NCI-H187 treated with DMSO at 0.1 percent for 48 hours (cell line): ENCODE data around the gene PPP2R3A.
"Not testable (repeated sequence)": the region's sequence is repeated elsewhere in the genome, so short reads cannot be mapped to it uniquely, and the experiment has no call there.

Source experiments
- DNase-seq: peaks from one replicate; lab custom pipeline; 2025; lab: John Stamatoyannopoulos, UW

The PPP2R3A gene

DNA sequence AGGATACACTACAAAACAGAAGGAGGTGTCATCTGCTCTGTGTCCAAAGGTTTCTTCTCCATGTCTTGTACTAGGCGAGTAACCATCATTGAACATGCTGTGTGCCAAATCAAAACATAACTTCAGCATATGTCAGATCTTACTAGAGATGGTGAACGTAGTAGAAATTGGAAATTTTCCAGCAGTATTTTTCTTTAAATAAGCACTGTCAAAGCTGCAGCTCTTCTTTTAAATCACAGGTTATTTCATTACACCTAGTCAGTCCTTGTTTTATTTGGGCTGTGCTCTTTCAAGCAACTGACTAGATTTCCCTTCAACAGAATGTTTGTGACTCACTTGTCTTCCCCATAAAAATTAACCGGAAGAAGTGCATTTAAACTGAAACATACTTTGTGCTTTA lies 184.1 kb downstream of the PPP2R3A start:
- no peak for DNase-seq

DNA sequence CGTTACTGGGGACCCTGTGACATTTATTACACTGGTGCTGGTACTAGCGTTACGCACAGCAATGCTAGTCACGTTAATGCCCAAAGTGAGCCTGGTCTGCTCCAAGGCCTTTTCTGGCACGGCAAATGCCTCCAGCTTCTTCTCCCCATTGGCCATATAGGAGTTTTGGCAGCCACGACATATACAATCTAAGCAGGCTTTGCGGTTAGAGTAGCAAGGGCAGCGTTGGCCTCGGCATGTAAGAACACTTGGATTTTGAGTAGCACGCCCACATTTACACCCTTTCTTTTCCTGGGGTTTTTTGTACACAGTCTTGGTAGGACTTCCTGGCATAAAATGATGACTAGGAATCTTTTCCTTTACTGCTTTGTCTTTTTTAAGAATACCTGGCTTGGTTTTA lies 185.7 kb downstream of the PPP2R3A start:
- DNase-seq = no peak

DNA sequence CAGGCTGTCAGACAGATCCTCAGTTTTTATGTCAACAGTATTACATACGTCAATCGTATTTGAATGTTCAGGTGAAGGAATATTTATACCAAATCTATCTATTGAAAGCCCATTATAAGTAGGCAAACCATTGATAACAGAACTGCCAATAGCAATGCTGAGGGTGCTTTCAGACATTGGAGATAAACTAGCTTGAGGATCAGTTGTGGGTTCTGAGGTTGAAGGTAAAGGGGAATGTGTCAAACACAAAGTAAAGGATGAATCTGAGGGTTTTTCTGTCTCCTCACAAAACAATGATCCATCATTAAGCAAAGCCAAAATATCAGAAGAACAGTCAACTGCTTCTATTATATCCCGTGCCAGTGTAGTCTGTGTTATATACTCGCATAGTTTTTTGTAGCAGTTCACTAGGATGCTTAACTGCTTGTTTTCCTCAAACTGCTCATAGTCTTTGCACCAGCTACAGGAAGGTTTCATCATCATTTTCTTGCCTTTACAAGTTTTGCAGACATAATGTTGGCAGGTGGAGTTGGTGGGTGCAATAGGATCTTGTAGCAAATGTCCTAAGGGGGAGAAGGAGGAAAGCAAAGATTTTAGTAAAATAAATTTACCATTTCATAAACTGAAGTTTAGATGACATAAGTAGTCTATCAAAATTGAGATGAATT lies 186.8 kb downstream of the PPP2R3A start:
- no peak for DNase-seq

DNA sequence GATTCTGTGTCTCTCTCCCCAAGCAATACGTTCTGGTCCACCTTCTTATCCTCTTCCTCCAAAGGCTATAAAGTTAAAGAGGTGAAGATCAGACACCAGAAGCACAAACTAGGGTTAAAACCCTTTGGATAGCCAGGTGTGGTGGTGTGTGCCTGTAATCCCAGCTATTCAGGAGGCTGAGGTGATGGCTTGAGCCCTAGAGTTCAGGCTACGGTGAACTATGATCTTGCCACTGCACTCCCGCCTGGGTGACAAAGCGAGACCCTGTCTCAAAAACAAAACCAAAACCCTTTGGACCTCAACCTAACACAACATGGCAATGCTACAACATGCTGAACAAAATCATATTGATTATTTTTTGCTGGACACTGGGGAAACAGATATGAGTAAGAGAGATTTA lies 187.4 kb downstream of the PPP2R3A start:
- DNase-seq = no peak

DNA sequence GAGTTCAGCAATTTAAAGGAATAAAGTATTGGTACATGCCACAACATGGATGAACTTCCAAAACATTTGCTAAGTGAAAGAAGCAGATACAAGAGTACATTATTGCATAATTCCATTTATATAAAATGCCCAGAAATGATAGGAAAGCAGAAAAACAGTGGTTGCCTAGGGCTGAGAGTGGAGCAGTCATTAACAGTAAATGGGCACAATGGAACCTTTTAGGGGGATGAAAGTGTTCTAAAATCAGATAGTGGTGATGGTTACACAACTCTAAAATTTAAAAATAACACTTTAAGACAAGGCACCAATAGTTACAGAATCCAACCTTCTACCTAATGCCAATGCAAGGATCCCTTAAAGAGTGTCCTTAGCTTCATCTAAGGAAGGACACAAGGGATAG lies 196.0 kb downstream of the PPP2R3A start:
- no peak for DNase-seq

DNA sequence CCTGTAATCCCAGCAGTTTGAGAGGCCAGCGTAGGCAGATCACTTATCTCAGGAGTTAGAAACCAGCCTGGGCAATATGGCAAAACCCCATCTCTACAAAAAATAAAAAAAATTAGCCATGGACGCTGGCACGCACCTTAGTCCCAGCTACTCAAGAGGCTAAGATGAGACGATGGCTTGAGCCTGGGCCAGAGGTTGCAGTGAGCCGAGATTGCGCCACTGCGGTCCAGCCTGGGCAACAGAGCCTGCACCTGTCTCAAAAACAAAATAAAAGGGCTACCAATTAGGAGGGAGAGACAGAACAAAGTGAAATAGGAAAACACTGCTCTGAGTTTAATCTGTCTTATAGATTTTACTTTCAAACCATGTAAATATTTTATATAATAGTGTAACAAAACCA lies 196.8 kb downstream of the PPP2R3A start:
- no peak for DNase-seq

DNA sequence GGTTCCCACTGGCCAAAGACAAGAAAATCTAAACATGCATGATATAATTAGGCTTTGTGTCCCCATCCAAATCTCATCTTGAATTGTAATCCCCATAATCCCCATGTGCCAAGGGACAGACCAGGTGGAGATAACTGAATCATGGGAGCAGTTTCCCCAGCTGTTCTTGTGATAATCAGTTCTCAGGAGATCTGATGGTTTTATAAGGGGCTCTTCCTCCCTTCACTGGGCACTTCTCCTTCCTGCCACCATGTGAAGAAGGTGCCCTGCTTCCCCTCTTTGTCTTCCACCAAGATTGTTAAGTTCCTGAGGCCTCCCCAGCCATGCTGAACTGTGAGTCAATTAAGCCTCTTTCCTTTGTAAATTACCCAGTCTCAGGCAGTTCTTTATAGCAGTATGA lies 198.1 kb downstream of the PPP2R3A start:
- DNase-seq = not testable (repeated sequence)

DNA sequence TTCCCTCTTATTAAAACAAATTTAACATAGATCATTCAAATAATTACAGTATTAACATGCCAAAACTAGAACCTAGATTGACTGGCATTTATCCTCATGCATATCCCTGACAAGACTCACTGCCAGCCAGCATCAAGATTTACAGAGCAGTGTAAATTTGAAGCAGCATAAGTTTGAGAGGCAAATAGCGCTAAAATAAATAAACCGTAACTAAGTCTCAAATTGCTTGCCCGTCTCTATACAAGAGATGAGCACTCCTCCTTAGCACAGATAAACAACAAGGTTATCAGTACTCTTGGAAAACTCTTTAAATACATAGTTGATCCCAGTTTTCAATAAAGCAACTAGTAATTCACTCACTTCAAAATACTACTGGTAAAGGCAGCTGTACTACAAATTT lies 201.0 kb downstream of the PPP2R3A start:
- no peak for DNase-seq

DNA sequence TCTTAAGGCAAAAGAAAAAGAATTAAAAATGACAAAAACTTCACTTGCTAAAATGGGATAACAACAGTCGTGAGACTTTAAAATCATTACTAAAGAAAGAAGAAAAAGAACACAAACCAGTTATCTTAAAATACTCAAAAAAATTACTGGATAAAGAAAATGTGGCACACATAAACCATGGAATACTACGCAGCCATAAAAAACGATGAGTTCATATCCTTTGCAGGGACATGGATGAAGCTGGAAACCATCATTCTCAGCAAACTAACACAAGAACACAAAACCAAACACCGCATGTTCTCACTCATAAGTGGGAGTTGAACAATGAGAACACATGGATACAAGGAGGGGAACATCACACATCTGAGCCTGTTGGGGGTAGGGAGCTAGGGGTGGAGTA lies 202.7 kb downstream of the PPP2R3A start:
- DNase-seq = not testable (repeated sequence)

DNA sequence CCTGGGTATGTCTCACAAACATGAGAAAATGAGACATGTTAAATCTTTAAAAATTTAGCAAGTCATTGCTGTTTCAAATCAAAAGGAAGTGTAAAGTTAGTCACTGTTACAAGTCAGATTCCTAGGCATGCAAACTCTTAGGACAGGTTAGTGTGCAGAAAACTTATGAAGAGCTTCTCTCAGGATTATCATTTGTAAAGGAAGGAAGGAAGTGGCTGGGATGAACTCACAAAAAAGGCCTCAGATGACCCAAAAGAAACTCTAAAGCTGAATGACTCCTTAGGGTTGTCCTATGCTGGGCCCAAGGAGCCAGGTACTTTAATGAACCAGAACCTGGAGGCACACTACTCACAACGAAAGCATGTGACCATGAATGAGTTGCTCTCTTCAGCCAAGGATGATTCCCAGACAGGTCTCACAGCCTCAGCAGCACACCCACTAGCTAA lies 205.6 kb downstream of the PPP2R3A start:
- DNase-seq = no peak

DNA sequence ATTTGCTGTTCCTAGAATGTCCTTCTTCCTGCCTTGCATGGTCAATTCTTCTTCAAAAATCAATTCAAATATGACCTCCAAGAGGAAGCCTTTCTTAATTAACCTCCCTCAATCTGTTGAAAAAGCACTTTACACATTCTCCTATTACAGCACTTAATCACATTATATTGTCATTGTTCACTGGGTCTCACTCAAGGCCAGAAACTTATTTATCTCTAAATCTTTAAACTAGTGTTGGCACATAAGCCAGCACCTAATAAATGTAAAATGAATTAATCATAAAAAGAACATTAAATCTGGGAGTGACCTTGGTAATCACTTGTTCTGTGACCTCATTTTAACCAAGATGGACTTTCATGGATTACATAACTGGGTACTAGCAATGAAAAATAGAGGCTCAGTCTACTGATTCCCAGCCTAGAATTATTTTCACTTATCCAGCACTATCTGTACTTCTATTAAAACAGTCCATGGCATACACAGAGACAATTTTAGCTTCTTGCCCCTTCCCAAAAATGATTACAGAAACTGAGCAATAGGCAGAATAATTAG lies 208.5 kb downstream of the PPP2R3A start:
- DNase-seq = no peak

DNA sequence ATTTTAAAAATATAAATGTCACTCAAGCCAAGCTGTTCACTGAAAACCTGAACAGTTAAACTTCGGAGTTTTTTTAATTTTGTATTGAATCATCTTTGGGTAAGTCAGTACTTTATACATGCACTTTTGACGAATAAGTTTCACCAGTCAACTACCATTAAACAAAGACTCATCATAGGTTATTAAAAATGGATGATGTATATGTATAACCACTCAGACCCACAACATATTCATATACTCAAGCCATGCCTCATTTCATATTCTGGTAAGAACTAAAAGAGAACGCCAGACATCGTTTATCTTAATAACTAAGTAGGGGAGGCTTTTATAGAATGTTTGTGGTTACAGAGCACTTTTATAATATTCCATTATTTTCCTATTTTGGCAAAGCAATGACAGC lies 212.3 kb downstream of the PPP2R3A start:
- DNase-seq = no peak

DNA sequence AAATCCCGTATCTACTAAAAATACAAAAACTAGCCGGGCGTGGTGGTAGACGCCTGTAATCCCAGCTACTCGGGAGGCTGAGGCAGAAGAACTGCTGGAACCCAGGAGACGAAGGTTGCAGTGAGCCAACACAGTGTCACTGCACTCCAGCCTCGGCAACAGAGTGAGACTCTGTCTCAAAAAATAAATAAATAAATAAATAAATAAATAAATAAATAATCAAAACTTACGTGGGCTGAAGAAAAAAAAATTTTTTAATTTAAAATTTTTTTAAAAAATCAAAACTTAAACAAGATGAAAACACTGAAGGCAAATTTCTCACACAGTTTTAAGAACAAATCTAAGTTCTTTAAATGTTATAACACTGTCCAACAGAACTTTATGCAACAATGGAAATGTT lies 216.2 kb downstream of the PPP2R3A start:
- no peak for DNase-seq

DNA sequence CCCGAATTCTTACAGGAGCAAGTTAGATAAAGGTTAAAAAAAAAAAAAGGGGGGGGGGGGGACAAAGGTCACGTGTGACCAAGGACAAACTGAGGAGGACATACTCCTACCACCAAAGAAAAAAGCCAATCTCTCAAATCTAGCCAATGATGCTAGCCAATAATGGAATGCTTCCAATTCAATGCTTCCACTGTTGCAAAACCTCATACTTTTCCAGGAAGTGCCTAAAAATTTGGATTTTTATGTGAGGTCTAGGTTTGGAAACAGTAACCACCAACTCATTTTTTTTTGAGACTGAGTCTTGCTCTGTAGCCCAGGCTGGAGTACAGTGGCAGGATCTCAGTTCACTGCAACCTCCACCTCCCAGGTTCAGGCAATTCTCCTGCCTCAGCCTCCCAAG lies 219.2 kb downstream of the PPP2R3A start:
- DNase-seq = no peak

DNA sequence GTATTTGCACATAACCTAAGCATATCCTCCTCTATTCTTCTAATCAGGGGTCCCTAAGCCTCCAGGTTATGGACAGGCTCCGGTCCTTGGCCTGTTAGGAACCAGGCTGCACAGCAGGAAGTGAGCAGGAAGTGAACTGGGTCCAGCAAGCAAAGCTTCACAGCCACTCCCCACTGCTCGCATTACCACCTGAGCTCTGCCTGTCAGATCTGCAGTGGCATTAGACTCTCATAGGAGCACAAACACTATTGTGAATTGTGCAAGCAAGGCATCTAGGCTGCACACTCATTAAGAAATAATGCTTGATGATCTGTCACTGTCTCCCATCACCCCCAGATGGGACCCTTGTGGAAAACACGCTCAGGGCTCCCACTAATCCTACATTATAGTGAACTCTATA lies 220.8 kb downstream of the PPP2R3A start:
- no peak for DNase-seq

DNA sequence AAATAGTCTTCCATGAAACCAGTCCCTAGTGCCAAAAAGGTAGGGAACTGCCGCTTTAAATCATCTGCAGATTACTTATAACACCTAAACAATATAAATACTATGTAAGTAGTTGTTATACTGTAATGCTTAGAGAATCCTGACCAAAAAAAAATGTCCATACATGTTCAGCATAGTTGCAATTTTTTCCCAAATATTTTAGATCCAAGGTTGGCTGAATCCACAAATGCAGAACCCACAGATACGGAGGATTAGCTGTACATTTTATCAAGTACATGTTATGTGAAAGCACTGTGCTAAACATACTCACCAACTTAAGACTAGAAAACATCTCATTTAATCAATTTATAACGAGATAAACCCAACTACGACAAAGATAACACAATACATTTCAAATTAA lies 221.3 kb downstream of the PPP2R3A start:
- no peak for DNase-seq

DNA sequence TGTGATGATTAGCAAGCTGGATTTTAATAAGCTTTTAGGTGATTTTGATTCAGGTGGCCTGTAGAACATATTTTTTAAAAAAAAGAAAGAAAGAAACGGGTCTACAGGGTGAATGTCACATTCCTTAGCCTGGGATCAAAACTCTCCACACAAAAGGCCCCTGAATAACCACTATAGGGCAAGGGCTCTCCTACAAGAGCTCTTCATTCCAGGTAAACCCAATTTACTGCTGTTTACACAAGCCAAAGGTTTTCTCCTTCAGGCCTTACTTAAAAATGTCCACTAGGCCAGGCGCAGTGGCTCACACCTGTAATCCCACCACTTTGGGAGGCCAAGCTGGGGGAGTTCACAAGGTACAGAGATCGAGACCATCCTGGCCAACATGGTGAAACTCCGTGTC lies 222.3 kb downstream of the PPP2R3A start:
- no peak for DNase-seq

DNA sequence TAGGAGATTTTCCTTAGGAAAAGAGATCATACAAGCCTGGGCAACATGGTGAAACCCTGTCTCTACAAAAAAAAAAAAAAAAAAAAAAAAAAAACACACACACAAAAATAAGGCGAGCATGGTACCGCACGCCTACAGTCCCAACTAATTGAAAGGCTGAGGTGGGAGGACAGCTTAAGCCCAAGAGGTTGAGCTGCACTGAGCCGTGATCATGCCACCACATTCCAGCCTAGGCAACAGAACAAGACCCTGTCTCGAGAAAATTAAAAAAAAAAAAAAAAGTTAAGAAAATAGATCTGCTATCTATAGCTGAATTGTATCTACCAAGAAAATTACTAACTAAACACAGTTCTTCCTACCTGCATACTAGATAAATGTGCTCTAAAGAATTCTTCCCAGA lies 223.5 kb downstream of the PPP2R3A start:
- no peak for DNase-seq

DNA sequence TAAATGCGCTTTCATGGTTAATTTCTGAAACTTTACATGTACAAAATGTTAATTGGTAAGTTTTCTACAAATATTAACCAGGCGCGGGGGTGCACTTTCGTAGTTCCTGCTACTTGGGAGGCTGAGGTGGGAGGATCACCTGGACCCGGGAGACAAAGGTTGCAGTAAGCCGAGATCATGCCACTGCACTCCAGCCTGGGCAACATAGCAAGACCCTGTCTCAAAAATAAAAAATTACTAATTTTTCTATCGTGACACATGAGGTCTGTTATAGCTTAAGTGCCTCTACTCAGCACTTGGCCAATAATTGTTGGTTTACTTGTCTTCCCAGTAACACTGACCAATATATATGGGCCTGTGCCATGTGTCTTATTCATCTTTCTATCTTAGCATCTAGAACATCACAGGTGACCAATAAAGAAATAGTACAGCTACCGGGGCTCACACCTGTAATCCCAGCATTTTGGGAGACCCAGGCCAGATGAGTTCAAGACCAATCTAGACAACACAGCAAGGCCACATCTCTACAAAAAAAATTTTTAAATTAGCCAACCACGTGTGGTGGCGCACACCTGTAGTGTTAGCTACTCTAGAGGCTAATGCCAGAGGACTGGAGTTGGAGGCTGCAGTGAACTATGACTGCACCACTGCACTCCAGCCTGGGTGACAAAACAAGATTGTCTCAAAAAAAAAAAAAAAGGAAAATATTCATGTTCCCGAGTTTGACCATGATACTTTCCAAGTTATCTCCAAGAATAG lies 224.5 kb downstream of the PPP2R3A start:
- DNase-seq = no peak

DNA sequence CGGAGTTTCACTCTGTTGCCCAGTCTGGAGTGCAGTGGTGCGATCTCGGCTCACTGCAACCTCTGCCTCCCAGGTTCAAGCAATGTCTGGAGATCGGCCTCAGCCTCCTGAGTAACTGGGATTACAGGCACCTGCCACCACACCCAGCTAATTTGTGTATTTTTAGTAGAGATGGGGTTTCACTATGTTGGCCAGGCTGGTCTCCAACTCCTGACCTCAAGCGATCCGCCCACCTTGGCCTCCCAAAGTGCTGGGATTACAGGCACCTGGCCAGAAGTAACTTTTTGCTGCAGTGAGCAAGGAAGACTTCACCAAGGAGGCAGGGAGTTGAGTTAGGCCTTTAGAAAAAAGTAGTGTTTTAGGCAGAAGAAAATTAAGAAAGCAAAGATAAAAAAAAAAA lies 226.7 kb downstream of the PPP2R3A start:
- DNase-seq = not testable (repeated sequence)

DNA sequence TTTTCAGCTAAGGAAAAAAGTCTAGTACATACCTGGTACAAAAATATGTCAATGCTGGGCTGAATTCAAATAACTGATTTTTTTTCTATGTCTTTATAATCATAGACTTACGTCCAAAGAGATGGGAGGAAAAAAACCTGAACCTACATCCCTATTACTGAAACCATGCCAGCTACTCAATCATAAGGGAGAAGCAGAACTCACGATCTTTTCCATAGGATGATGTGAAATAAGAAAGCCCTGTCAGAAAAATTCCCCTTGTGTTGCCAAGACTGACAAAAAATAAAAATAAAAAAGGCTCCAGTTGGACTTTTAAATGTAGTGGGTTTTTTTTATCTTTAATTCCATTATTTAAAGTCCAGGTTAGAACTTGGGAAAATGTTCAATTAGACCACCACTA lies 227.3 kb downstream of the PPP2R3A start:
- no peak for DNase-seq

DNA sequence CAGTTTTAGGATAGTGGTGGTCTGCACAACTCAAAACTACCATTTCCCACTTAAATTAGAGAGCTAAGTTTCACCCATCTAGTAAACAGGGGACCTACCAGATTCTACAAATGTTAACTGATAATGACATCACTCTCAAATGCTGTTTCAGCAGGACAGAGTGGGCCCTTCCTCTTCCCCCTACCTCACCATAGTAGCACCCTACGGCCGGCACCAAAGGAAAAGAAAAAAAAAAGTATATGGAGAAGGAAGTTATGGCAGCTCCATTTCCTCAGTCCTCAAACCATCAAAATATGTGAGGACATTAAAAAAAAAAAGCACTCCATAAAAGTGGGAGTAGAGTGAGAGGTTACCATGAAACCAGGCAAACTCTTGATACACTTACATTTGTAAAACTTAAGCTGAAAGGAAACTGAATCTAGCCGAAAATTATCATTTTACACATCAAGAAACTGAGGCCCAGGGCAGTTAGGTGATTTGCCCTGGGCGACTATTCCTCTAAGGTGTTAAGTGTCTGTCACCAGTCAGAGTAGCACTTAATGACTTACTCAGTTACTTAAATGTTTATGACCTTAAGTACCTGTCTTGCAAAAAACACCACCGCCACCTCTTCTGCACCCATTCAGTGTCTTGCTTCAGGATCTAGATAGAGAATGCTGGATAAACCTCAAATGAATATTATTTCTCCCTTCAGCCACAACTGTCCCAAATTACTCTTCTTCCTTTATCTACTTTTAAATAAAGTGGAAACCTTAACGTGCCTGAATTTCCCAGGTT lies 227.9 kb downstream of the PPP2R3A start:
- DNase-seq = no peak
